ENCODE data around the gene AP1G2. TPM values are rescaled to one million over a fixed set of nuclear protein-coding genes. Genes with fewer than 3 reads are reported as not detected.

The AP1G2 gene
- total and polyA plus RNA-seq, 2 of the 13 experiments (the other 11 are each of a cell fraction or from before 2014, with no cell fraction given), result 96.9 to 611 TPM

- TF ChIP-seq, protein P1, sequence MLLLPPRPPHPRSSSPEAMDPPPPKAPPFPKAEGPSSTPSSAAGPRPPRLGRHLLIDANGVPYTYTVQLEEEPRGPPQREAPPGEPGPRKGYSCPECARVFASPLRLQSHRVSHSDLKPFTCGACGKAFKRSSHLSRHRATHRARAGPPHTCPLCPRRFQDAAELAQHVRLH (CRISPR knock-in tag; IDR thresholded peaks at IDR 0.05; ENCODE audit: borderline replicate concordance, low read depth), result no peak
- TF ChIP-seq ZSCAN29 (CRISPR knock-in tag; conservative IDR thresholded peaks at IDR 0.05) (no peak), ZNF362 (CRISPR knock-in tag; IDR thresholded peaks at IDR 0.05; ENCODE audit: borderline replicate concordance) (no peak), CREM (IDR thresholded peaks at IDR 0.05) (no peak), CREM (CRISPR knock-in tag; IDR thresholded peaks at IDR 0.05) (no peak), MYC (CRISPR knock-in tag; IDR thresholded peaks at IDR 0.05; ENCODE audit: borderline replicate concordance) (no peak), ZMYM2 (CRISPR knock-in tag; IDR thresholded peaks at IDR 0.05) (no peak), BCL6 (CRISPR knock-in tag; IDR thresholded peaks at IDR 0.05) (no peak), PHF20 (CRISPR knock-in tag; IDR thresholded peaks at IDR 0.05) (no peak)
- TF ChIP-seq, protein P2, sequence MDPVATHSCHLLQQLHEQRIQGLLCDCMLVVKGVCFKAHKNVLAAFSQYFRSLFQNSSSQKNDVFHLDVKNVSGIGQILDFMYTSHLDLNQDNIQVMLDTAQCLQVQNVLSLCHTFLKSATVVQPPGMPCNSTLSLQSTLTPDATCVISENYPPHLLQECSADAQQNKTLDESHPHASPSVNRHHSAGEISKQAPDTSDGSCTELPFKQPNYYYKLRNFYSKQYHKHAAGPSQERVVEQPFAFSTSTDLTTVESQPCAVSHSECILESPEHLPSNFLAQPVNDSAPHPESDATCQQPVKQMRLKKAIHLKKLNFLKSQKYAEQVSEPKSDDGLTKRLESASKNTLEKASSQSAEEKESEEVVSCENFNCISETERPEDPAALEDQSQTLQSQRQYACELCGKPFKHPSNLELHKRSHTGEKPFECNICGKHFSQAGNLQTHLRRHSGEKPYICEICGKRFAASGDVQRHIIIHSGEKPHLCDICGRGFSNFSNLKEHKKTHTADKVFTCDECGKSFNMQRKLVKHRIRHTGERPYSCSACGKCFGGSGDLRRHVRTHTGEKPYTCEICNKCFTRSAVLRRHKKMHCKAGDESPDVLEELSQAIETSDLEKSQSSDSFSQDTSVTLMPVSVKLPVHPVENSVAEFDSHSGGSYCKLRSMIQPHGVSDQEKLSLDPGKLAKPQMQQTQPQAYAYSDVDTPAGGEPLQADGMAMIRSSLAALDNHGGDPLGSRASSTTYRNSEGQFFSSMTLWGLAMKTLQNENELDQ (CRISPR knock-in tag; IDR thresholded peaks at IDR 0.05; ENCODE audit: borderline replicate concordance), result no peak
Observed at GRCh38 chr14:23514644-23514957, 53.0 kb downstream of the AP1G2 start (continued).
